HG03064 (cell line): Measurements from ENCODE around the gene ADRM1.

Source experiments
- ATAC-seq: cut with Tn5 transposase; IDR thresholded peaks from one replicate; pipeline ENCODE4 v1.9.1; 2021; ENCODE audit warnings: low read depth; ENCODE audit not compliant: unreplicated experiment

Gene ADRM1

GRCh38 chr20:62352402-62353288 lies 49.8 kb downstream of the ADRM1 start:
- ATAC-seq: no peak

- ATAC-seq: no peak
Measured at GRCh38 chr20:62353289-62354030, 50.7 kb downstream of the ADRM1 start.

- no peak for ATAC-seq
Measured at GRCh38 chr20:62354031-62354808, 51.4 kb downstream of the ADRM1 start.

GRCh38 chr20:62354811-62355341 lies 52.1 kb downstream of the ADRM1 start:
- ATAC-seq: no peak

- no peak for ATAC-seq
Measured at GRCh38 chr20:62355516-62355877, 52.7 kb downstream of the ADRM1 start.

- ATAC-seq: no peak
Measured at GRCh38 chr20:62355878-62356588, 53.2 kb downstream of the ADRM1 start.

- ATAC-seq: no peak
Measured at GRCh38 chr20:62356589-62357186, 53.9 kb downstream of the ADRM1 start.

GRCh38 chr20:62357187-62357667 lies 54.4 kb downstream of the ADRM1 start:
- no peak for ATAC-seq

- no peak for ATAC-seq
Measured at GRCh38 chr20:62357681-62358080, 54.9 kb downstream of the ADRM1 start.
